ENCODE measurements around the gene MYBBP1A.

GRCh38 chr17:4559139-4559791, 4.1 kb upstream of the MYBBP1A start:
- TF ChIP-seq CTCF (IDR thresholded peaks at IDR 0.05) (no peak), POLR2A (IDR thresholded peaks at IDR 0.05) (no peak)
